CD4-positive, alpha-beta T cell treated with Interleukin-1 beta for 1 hour (primary cell): ENCODE results near the gene AHSP.
"Not testable (repeated sequence)": the region's sequence is repeated elsewhere in the genome, so short reads cannot be mapped to it uniquely, and the experiment has no call there.

Experiments
- DNase-seq, 2 donors: peaks; one replicate each; pipeline ENCODE4 v3.0.0-alpha.2; 2020 to 2022

Gene AHSP

DNA sequence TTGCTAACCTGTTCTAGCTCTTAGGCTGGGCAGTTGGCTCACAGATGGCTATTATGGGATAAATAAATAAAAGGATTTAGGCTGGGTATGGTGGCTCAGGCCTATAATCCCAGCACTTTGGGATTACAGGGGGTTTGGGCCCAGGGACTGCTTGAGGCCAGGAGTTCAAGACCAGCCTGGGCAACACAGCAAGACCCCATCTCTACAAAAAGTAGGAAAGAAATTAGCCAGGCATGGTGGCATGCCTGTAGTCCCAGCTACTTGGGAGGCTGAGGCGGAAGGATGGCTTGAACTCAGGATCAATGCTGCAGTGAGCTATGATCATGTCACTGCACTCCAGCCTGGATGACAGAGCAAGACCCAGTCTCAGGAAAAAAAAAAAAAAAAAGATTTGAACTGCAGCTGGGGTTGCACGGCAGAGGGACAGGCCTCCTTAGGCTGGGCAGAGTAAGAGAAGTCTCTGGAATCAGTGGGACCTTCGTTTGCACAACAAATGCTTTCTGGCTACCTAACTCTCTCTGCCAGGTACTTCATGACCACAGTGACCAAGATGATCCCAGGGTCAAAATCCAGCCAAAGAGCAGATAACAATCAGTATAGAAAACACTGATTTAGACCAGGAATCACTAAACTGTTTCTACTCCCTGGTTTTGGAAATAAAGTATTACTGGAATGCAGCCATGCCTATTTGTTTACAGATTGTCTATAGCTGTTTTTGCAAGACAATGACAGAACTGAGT is 26.3 kb upstream of the AHSP start:
- DNase-seq = no peak

DNA sequence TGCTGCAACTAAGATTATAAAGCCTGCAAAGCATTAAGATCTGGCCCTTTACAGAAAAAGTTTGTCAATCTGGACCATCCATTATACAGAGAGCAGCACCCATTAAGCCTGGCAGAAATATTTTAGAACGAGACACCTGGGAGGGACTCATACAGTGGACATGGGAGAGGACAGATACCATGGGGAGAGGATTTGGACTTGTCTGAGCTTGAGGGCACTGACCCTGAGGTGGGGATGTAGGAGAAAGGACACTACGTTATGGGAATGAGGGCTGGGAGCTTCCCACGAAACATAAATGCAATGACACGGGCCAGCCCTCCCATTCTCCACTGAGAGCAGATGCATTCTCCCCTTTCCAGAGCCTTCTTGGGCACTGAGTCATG is 25.7 kb upstream of the AHSP start:
- DNase-seq = no peak

- DNase-seq = no peak
These were observed 24.7 kb upstream of the AHSP start for GRCh38 chr16:31502981-31503380.

GRCh38 chr16:31503555-31503954 is 24.1 kb upstream of the AHSP start:
- DNase-seq = not testable (repeated sequence)

DNA sequence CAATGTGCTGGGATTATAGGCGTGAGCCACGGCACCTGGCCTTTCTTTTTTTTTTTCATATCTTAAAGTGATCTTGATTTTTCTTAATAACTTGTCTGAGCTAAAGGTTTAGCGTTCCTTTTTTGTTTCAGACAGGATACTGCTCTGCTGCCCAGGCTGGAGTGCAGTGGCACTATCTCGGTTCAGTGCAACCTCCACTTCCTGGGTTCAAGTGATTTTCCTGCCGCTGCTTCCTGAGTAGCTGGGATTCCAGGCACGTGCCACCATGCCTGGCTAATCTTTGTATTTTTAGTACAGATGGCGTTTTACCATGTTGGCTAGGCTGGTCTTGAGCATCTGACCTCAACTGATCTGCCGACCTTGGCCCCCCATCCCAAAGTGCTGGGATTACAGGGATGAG is 23.5 kb upstream of the AHSP start:
- no peak for DNase-seq

DNA sequence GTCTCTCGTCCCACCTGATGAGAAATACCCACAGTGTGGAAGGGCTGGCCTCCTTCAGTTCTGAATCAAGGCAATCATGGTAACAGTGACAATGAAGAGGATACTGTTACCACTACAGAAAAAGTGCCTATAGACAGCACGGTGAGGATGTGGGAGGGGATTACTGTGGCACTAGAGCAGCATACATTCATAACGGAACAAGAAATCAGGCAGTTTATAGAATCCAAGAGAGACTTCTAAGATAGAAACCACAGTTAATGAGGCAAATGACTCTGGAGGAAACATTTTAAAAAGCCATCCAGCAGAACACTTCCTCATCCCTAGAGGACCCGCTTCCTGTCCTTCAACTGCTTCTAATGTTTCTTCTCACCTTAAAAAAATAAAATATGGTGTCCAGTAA is 22.2 kb upstream of the AHSP start:
- no peak for DNase-seq

GRCh38 chr16:31507617-31507928 is 20.1 kb upstream of the AHSP start:
- DNase-seq = no peak

- DNase-seq = peak; percentile 82 to 84
These were observed 19.6 kb upstream of the AHSP start, which contains the start of gene RUSF1 for GRCh38 chr16:31507929-31508705. Gene RUSF1 (minus strand): TSS chr16:31508391. CDS start chr16:31508373, 18 bp downstream.

DNA sequence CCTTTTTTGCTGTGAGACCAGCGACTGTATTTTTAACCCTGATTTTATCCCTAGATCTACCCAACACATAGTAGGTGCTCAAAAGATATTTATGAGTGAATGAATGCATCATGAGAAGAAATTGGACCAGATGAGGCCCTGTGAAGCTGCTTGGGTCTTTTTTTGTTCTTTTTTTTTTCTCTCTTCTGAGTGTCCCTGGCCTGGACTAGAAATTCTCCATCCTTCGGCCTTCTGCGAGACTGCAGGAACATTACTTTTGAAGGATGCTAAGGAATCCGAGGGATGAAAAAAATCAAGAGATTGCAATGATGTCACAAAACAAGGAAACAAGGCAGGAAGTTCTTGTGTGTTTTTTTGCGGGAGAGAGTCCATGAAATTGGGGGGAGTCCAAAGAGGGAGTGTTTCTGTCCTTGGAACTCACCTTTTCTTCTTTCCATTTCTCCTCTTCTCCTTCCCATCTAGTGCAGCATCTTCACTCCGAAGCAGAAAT is 18.9 kb upstream of the AHSP start:
- no peak for DNase-seq

- no peak for DNase-seq
These were observed 14.6 kb upstream of the AHSP start for GRCh38 chr16:31513126-31513525.

GRCh38 chr16:31513884-31514283 is 13.8 kb upstream of the AHSP start:
- no peak for DNase-seq

DNA sequence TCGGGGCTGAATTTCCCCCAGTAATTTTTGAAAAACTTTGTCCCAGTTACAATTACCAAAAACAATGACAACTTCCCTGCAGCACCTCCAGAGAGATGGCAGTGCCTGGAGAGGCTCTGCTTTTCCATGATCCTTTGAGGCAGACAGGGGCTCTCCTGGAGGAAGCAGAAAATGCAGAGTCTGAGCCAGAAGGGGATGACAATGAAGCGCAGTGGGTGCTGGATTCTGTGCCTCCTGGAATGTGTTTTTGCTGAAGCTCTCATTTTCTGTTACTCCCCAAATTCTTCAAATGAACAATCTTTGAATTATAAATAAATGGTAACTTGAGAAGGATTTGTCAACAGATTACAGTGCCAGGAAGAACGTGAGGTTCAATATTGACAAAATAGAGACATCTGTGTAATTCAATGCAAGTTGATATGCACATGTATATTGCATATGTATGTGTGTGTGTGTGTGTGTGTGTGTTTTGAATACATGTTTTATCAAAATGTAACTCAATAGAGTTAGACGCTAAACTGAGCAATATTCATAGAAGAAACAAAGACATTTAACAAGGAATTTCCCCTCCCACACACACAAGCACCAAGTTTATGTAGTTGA is 9.8 kb upstream of the AHSP start:
- no peak for DNase-seq

- no peak for DNase-seq
These were observed 7.8 kb upstream of the AHSP start for GRCh38 chr16:31519759-31520431.

DNA sequence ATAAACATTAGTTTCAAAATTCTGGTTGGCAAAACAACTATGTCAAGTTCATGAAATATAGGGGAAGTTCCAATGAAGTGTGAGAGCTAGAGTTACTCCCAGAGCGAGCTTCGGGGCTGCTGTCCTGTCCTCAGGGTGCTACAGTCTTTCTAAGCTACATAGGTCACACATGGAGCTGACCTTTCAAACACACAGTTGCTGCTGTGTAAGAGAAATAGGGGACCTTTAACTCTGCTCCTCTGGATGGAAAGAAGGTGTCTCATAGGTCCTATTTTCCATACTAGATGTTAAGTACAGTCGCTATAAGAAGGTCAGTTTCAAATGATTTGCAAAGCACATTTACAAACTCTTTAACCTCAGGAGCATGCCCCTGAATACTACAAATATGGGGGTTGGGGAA is 6.3 kb upstream of the AHSP start:
- no peak for DNase-seq

- DNase-seq = no peak
These were observed 5.6 kb upstream of the AHSP start for GRCh38 chr16:31522071-31522470.

GRCh38 chr16:31523768-31524167 is 3.9 kb upstream of the AHSP start:
- DNase-seq = not testable (repeated sequence)

- DNase-seq = no peak
These were observed 2.6 kb upstream of the AHSP start for GRCh38 chr16:31525113-31525512.

DNA sequence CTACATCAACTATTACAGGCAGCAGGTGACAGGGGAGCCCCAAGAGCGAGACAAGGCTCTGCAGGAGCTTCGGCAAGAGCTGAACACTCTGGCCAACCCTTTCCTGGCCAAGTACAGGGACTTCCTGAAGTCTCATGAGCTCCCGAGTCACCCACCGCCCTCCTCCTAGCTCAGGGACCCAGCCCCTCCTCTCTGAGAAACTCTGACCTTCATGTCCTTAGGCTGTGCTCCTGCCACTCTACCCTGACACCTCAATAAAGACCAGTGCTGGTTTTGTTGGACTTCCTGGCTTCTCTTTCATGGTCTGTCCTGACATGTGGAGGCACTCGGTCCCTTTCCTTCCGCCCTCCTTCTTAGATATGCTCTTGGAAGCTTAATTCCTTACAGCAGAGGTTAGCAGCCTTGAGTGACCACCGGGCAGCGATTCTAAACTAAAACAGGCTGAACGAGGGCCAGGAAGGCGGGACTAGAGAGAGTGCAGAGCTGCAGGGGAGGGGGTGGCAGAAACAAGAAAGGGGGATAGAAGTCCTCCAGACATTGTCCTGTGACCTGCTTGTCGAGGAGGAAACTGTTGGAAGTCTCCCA is 915 bp downstream of the AHSP start:
- DNase-seq = no peak

DNA sequence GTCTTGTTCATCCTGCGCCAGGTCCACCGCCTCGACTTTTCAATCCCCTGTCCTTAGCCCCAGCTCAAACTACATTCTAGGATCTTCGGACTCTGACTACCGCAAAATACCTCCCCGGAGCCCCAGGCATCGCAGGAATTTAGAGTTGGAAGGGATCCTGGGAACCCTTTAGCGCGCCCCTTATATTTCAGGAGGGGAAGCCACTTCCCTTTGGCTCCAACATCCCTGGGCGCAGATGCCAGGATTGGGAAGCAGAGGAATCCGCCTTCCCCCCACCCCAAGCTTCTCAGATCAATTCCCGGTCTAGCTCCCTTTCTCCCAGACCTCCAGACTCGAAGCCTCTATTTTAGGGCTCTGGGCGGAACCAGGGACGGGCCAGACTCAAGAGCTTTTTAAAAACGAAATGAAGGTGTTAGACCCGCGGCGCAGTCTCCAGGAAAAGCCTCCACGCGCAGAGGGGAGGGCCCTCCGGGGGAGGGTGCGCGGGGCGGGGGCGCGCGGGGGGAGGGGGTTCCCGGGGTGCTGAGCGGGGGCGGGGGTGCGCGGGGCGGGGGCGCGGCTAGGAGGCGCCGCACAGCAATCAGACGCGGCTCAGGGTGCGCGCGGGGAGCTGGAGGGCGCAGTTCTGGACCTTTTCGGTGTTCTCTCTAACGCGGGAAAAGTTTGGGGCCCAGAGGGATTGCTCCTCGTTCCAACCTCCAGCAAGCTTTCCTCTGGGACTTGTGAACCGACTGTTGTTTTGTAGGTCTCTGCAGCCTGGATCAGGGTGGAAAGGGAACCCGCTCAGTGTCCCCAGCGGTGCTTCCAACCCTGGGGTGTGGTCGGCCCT is 1.6 kb downstream of the AHSP start:
- DNase-seq = no peak

DNA sequence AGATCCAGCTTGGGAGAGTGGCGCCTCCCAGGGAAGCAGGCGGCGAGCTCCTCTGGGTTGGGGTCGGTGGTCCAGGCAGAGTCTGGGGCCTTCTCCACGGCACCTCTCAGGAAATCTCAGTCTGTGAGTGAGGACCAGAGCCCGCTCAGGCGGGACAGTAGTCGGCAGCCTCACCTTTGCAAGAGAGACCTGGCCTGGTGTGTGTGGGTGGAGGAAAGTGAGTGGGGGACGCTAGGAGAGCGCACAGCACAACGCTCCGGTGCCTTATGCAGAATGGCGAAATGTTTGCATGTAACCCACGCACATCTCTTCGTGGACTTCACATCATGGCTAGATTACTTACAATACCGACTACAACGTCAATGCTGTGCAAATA is 2.2 kb downstream of the AHSP start:
- DNase-seq = no peak

DNA sequence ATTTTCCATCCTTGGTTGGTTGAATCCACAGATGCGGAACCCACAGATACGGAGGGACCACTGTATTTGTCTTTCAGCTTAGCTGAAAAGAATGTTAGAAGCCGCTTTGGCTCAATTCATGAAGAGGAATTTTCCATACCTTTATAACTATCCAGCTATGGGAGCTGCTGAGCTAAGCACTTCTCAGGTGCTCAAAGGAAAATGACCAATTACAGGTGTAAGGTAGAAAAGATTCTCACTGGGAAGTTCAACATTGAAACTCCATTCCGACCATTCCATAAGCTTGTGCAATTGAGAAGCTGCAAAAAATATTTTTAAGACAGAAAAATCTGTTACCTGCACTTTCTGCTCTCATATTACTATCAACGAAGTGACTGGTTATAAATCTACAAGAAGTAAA is 2.7 kb downstream of the AHSP start:
- no peak for DNase-seq

- DNase-seq = no peak
These were observed 3.4 kb downstream of the AHSP start for GRCh38 chr16:31531096-31531495.
